KOPT-K1 (cell line): ENCODE measurements around the gene LAS1L.
"Not testable (repeated sequence)": the region's sequence is repeated elsewhere in the genome, so short reads cannot be mapped to it uniquely, and the experiment has no call there.

Experiments used
- H3K27ac ChIP-seq: fragments of 200-600 bp; sonication (generic); 2 replicates; pipeline ENCODE4 v1.5.1; 2016; ENCODE audit warnings: antibody characterized with exemption, mild to moderate bottlenecking, low read depth, low read length; ENCODE audit not compliant: poor library complexity, severe bottlenecking
- H3K36me3 ChIP-seq: fragments of 200-600 bp; sonication (generic); 2 replicates; pipeline ENCODE4 v1.5.1; 2017; ENCODE audit warnings: antibody characterized with exemption, mild to moderate bottlenecking, low read length, moderate library complexity; ENCODE audit not compliant: insufficient read depth
- H3K9me3 ChIP-seq: fragments of 200-600 bp; sonication (generic); 2 replicates; pipeline ENCODE4 v1.5.1; 2017; ENCODE audit warnings: antibody characterized with exemption, low read length, mild to moderate bottlenecking; ENCODE audit not compliant: insufficient read depth, poor library complexity, severe bottlenecking

LAS1L gene

DNA sequence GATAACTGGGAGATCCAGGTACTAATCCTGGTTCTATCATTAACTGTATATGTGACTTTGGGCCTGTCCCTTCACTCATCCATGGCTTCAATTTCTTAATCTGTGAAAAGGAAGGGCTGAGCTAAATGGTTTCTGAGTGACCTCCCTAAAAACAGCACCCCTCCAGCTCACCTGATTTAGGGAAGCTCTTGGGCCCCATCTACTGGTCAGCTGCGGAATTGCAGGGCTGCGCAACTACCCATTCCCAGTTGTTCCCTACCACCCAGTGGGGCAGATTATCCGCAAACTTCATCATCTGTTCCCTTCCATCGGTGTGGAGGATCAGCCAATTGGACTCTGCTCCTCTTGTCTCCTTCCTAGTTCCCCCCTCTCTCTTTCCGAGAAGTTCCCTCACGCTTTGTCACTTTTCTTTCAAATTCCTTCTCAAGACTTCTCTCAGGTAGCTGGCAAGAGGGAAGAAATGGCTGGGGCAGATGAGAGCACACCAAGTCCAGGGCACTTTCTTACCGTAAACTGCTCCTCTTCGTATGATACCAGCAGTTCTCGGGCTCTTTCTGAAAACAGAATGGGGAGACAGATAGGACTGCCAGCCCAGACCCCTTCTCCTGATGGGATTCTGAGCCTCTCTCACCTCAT, 5.8 kb downstream of the LAS1L start:
- Histone ChIP-seq H3K36me3 (peaks cover 80% of the 10 kb centered on the region), H3K9me3 (no peaks in the 10 kb centered on the region), H3K27ac (no peak overlapping the region)

DNA sequence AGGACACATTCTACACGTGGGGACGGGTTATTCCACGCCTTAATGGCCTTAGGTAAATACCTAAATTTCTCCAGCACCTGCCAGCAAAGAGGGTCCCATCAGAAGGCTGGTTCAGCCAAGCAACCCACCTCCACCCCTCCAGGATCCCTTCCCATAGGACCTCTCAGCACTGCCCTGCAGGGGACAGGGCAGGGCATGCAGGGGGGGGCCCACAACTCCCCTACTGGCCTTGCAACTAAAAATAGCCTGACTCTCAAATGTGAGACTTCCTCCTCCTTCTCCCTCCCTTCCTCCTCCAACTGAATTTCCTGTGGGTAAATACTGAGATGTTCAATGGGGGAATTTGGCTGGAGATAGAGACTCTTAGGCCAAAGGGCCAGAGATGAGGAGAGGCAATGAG, 6.3 kb downstream of the LAS1L start:
- H3K27ac ChIP-seq: no peak overlapping the region
- peaks cover 86% of the 10 kb centered on the region for H3K36me3 ChIP-seq
- H3K9me3 ChIP-seq: no peaks in the 10 kb centered on the region

DNA sequence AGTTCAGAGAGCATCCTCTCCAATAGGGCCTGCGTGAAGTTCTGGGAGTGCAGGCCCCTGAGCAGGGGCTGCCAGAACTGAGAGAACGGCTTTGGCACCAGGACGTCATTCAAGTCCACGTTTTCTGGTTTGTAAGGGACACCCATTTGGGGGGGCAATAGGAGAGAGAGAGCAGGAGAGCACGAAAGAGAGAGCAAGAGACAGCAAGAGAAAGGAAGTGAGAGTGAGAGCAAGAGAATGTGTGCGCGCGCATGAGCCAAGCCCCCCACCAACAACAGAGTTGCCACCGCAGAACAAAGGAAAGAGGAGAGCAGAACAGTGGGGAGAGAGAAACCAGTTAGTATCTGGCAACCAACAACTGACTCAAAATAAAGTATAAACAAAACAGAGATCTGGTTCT, 10.4 kb downstream of the LAS1L start:
- H3K9me3 ChIP-seq: no peaks in the 10 kb centered on the region
- peaks cover 94% of the 10 kb centered on the region for H3K36me3 ChIP-seq
- H3K27ac ChIP-seq: no peak overlapping the region

DNA sequence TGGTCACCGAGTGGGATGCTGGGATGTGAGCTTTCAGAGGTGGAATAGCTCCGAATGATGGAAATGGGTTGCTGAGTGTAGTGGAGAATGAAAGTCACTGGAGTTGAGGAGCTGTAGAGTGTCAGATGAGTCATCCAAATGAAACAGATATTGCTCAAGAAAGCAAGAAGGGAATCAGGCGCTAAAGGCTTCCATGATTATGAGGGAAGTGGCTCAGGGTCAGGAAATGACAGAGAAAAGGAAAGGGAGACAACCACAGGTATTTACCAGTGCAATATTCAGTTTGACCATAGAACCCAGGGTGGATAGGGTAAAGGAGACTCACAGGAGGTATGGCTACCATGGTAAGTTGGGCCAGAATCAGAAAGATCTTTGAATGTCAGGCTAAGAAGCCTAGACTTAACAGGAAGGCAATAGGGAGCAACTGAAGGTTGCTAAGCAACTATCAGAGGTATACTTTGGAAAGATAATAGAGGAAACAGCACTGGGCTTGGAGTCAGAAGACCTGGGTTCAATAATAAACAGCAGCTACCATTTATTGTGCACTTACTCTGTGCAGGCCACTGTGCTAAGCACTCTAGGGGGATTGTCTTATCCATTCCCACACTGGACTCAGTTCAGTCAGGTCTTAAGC, 11.7 kb downstream of the LAS1L start:
- H3K27ac ChIP-seq: no peak overlapping the region

DNA sequence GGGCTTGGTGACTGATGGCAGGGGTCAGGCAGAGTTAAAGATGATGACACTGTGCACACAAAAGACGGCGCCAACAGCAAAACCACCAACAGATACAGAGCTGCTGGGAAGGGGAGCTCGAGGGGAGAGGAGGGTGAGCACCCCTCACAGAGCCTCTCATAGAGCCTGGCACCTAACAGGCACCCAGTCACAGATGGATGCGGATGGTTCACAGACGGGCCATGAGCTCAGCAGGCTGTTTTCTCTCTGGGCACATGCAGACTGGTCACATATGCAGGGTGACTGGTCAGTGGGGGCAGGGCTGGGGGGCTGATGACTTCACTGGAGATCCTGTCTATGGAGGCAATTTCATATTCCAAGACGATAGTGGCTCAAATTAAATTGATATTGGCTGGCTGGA, 15.1 kb downstream of the LAS1L start:
- not testable (repeated sequence) for H3K27ac ChIP-seq
- peaks cover 92% of the 10 kb centered on the region for H3K36me3 ChIP-seq

More for the DNA sequence above, 11.7 kb downstream of the LAS1L start:
- peaks cover 92% of the 10 kb centered on the region for H3K36me3 ChIP-seq
- no peaks in the 10 kb centered on the region for H3K9me3 ChIP-seq

DNA sequence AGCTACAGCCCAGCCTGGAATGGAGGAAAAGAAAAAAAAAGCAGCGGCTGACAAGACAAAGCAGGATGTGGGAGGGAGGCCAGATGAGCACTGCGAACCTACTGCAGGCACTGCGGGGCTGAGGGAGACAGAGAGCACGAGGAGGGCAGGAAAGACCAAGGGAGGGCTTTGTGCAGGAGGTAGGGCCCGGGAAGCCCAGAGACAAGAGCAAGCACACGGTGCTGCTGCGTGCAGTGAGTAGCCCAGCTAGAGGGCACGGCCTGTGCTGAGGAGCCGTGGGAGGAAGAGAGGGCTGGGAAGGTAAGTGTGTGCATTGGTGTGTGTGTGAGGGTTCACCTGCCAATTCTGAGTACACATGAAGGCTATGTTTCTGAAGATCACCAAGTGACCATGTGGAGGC, 15.6 kb downstream of the LAS1L start:
- not testable (repeated sequence) for H3K27ac ChIP-seq
- H3K36me3 ChIP-seq: peaks cover 93% of the 10 kb centered on the region

More for the DNA sequence above, 15.1 kb downstream of the LAS1L start:
- H3K9me3 ChIP-seq: not testable (repeated sequence)

DNA sequence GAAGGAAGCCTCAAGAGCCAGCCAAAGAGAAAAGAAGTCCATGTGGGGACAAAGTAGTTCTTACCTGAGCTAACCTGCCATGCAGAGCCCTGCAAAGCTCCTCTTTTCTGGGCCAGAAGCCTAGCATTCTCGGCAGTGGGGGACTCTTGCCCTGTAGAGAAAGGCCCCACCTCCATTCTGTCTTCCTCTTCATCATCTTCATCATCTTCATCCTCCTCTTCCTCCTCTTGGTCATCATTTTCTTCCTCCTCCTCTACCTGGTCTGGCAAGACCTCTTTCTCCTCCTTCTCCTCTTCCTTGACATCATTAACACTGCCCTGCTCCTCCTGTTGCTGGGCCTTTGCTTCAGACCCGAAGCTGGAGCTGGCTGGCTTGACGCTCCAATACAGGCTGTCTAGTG, 16.7 kb downstream of the LAS1L start:
- no peak overlapping the region for H3K27ac ChIP-seq
- peaks cover 93% of the 10 kb centered on the region for H3K36me3 ChIP-seq
- no peaks in the 10 kb centered on the region for H3K9me3 ChIP-seq

More for the DNA sequence above, 15.6 kb downstream of the LAS1L start:
- not testable (repeated sequence) for H3K9me3 ChIP-seq

DNA sequence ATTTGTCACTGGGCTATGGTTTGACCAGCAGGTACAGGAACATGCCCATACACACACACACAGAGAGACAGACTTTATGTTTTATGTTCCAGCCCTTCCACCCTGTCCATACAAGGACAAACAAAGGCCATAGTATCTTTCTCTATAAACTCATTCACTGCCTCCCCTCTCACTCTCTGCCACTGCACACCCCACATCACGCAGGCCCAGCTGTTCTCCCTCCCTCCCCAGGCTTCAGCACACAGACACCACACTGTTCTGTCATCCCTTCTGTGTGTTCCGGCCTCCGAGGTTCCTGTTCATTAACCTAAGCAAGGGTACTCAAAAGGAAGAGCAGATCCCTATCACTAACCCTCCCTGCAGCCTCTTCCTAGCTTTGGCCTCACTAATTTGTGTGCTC, 17.8 kb downstream of the LAS1L start:
- Histone ChIP-seq H3K36me3 (peaks cover 93% of the 10 kb centered on the region), H3K27ac (no peak overlapping the region), H3K9me3 (no peaks in the 10 kb centered on the region)

DNA sequence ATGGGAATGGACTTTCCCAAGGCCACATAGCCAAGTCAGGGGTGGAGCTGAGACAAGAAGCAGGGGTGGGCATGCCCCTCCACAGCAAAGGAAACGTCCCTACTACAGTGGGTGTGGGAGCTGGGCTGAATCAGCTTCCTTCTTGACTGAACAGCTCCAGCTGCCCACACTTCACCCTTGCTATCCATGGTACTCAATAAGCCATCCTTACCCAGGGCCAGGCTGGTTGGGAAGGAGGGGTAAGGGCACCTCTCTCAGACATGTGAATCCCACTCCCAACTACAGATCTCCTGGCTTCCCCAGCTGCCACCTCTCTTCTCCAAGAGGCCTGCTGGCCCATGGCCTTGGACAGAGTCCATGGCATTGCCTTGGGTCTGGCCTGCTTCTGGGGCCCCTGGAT, 21.0 kb downstream of the LAS1L start:
- no peaks in the 10 kb centered on the region for H3K9me3 ChIP-seq

DNA sequence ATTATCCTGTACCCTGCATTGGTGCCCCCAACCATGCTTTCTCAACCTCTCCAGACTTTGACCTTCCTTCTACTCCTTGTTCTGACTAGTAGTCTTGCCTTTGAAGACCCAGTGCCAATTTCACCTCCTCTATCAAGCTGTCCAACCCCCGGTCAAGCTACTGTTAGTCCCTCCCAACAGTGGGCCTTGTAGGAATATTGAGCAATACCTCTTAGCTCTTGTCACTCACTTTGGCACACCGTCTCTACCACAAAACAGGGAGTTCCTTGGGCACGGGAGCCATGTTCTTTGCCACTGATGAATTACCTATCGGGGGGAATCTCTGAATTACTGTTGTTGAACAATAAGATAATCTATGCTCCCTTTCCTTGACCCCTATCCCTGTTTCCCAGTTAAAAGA, 25.2 kb downstream of the LAS1L start:
- Histone ChIP-seq H3K36me3 (peaks cover 87% of the 10 kb centered on the region), H3K9me3 (no peaks in the 10 kb centered on the region), H3K27ac (no peak overlapping the region)

More for the DNA sequence above, 21.0 kb downstream of the LAS1L start:
- Histone ChIP-seq H3K36me3 (peaks cover 95% of the 10 kb centered on the region), H3K27ac (no peak overlapping the region)

DNA sequence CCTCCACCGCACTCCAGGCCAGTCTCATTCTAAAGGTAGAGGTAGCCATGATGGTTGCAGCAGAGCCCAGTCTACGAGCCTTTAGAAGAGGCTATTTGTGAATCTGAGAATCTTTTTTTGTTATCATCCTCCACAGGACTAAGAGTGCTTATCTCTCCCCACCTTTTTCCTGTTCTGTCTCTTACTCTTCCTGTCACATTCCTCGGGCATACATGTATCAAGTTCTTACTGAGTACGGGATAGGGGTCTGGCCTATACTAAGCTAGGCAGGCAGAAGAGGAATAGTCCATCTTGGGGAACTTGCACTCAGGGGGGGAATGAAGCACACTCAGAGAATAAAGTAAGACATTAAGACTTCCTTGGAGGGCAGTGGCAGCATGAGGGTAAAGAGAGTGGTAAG, 25.7 kb downstream of the LAS1L start:
- Histone ChIP-seq H3K27ac (no peak overlapping the region), H3K9me3 (no peaks in the 10 kb centered on the region), H3K36me3 (peaks cover 84% of the 10 kb centered on the region)

DNA sequence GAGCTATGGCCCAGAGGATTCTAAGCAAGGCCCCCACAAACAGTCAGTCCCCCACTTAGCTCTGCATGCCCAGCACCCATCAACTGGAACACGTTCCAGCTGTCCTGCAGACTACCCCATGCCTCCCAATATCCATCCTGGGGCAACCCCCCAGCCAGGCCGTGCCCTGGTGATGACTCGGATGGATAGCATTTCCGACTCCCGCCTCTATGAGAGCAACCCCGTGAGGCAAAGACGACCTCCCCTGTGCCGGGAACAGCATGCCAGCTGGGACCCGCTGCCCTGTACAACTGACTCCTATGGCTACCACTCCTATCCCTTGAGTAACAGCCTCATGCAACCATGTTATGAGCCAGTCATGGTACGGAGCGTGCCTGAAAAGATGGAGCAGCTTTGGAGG, 32.0 kb downstream of the LAS1L start:
- Histone ChIP-seq H3K36me3 (peaks cover 24% of the 10 kb centered on the region; the same call in 1 of the 2 replicates), H3K9me3 (no peaks in the 10 kb centered on the region), H3K27ac (no peak overlapping the region)

DNA sequence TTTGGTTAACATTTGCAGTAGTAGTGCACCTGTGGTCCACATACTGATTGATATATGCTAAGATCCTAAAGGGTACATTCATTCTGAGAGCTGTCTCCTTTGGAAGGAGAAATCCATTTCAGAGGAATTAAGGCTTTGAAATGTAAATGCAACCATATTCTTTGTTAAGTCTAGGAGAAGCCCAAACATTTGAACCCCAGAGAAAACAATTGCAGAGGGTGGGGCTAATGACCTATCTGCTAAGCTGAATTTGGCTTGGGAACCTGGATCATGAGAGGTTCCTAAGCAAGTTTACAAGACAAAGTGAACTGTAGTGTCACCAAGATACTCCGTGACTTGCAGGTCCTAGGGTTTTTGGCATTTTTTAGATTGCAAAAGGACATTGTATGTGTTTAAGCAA, 41.2 kb downstream of the LAS1L start:
- H3K9me3 ChIP-seq: no peaks in the 10 kb centered on the region

DNA sequence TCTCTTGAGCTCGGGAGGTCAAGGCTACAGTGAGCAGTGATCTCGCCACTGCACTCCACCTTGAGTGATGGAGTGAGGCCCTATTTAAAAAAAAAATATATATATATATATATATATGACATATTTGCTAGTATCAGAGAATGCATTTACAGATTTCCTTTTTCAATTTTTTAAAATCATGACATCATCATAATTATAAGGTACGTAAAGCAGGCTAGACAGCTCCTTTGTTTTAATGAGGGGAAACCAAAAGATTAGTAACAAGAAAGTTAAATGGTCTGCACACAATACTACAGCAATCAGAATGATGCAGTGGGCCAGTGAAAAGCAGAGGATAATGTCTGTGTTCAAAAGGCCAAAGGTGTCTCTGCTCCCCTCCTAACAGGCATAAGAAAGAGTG, 43.0 kb downstream of the LAS1L start:
- no peak overlapping the region for H3K27ac ChIP-seq
- H3K9me3 ChIP-seq: no peaks in the 10 kb centered on the region
- no peaks in the 10 kb centered on the region for H3K36me3 ChIP-seq

More for the DNA sequence above, 41.2 kb downstream of the LAS1L start:
- Histone ChIP-seq H3K36me3 (no peaks in the 10 kb centered on the region), H3K27ac (no peak overlapping the region)

DNA sequence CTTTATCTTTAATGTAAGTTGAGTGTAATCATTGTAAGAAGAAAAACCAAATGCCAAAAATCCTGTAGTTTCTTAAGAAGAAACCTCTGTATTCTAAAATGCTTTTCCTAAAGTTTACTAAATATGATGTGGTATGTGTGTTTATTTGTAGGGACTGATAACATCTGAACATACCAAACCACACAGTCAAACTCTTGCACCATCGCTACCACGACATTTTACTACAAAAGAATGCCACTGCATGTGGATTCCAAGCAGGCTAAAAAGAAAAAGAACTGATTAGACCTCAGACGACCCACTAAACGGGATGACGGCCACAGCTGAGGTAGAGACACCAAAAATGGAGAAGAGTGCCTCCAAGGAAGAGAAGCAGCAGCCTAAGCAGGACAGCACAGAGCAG, 46.1 kb downstream of the LAS1L start:
- no peak overlapping the region for H3K27ac ChIP-seq
- no peaks in the 10 kb centered on the region for H3K9me3 ChIP-seq

DNA sequence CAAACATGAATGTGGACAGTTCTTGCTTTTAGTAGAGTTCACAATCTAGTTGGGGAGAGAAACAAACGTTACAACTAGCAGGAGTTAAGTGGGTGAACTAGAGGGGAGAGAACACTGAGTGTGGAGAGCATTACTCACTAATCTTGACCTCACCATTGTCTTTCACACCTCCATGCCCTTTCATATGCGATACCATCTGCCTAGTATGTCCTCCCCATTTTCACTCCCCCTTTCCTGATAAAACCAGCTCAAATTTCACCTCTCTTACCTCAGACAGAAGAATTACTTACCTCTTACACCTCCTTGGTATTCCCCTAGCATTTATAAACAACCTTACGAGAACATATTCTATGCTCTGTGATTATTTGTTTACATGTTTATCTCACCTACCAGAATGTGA, 53.6 kb downstream of the LAS1L start:
- Histone ChIP-seq H3K27ac (no peak overlapping the region), H3K36me3 (no peaks in the 10 kb centered on the region), H3K9me3 (no peaks in the 10 kb centered on the region)

More for the DNA sequence above, 46.1 kb downstream of the LAS1L start:
- H3K36me3 ChIP-seq: no peaks in the 10 kb centered on the region
